CD14-positive monocyte (primary cell): Measurements from ENCODE around the gene BLVRB. TPM values are rescaled to one million over a fixed set of nuclear protein-coding genes. Genes with fewer than 3 reads are reported as not detected.

Experiments used
- DNase-seq, 3 donors: peaks; one replicate each; pipeline ENCODE4 v3.0.0-alpha.2; 2011 to 2022
- H2AFZ ChIP-seq: 2 replicates; pipeline ENCODE4 v1.6.0; 2012; ENCODE audit warnings: mild to moderate bottlenecking, low read depth, low read length, inconsistent platforms; ENCODE audit not compliant: insufficient read depth, poor library complexity, severe bottlenecking
- H3K27ac ChIP-seq, 2 donors: 1 replicate in 1 of 2; 2 replicates in 1 of 2; pipeline ENCODE4 v1.5.1; 2012 to 2013; ENCODE audit warnings: low read length in 2 of 2, control low read depth in 1 of 2, inconsistent platforms in 1 of 2, low read depth in 1 of 2, mild to moderate bottlenecking in 1 of 2
- H3K27me3 ChIP-seq, 2 donors: one replicate each; pipeline versions ENCODE4 v1.6.0 to v1.6.1; 2011 to 2013; ENCODE audit warnings: low read length in 2 of 2; ENCODE audit not compliant: control insufficient read depth in 2 of 2, insufficient read depth in 2 of 2
- H3K36me3 ChIP-seq, 2 donors: replicated peaks in 1 of 2; 1 replicate in 1 of 2; 2 replicates in 1 of 2; pipeline versions ENCODE4 v1.5.1 to v1.6.1; 2012 to 2013; ENCODE audit warnings: low read length in 2 of 2, control low read depth in 1 of 2, inconsistent platforms in 1 of 2, mild to moderate bottlenecking in 1 of 2; ENCODE audit not compliant: insufficient read depth in 2 of 2, control insufficient read depth in 1 of 2
- H3K4me1 ChIP-seq, 2 donors: 1 replicate in 1 of 2; 2 replicates in 1 of 2; pipeline versions ENCODE4 v1.5.1 to v1.6.1; 2012 to 2013; ENCODE audit warnings: low read length in 2 of 2, control low read depth in 1 of 2, inconsistent platforms in 1 of 2, mild to moderate bottlenecking in 1 of 2, moderate library complexity in 1 of 2; ENCODE audit not compliant: insufficient read depth in 2 of 2, control insufficient read depth in 1 of 2
- H3K4me2 ChIP-seq: replicated peaks from 2 replicates; pipeline ENCODE3; 2012; ENCODE audit warnings: low read length, moderate library complexity, mild to moderate bottlenecking; ENCODE audit not compliant: poor library complexity, severe bottlenecking; ENCODE audit errors: extremely low read depth
- H3K4me3 ChIP-seq, 3 experiments: fragments of 200-600 bp in 1 of 3; sonication (generic) in 1 of 3; replicated peaks in 1 of 3; 1 replicate in 2 of 3; 2 replicates in 1 of 3; pipeline ENCODE4 v1.5.1; 2011 to 2013; ENCODE audit warnings: low read length in 3 of 3, mild to moderate bottlenecking in 3 of 3, control low read depth in 2 of 3, low read depth in 2 of 3, inconsistent platforms in 1 of 3, moderate library complexity in 1 of 3
- H3K79me2 ChIP-seq: 2 replicates; pipeline ENCODE4 v1.6.0; 2012; ENCODE audit warnings: mild to moderate bottlenecking, control low read depth, inconsistent platforms, low read length, moderate library complexity; ENCODE audit not compliant: insufficient read depth
- H3K9ac ChIP-seq: 2 replicates; pipeline ENCODE4 v1.6.0; 2017; ENCODE audit warnings: low read length, mild to moderate bottlenecking; ENCODE audit not compliant: insufficient read depth, poor library complexity, severe bottlenecking
- H3K9me3 ChIP-seq, 2 donors: replicated peaks in 1 of 2; 1 replicate in 1 of 2; 2 replicates in 1 of 2; pipeline versions ENCODE4 v1.5.1 to v1.6.1; 2012 to 2013; ENCODE audit warnings: low read length in 2 of 2, control low read depth in 1 of 2; ENCODE audit not compliant: control insufficient read depth in 1 of 2, insufficient read depth in 1 of 2
- H4K20me1 ChIP-seq: 2 replicates; pipeline ENCODE4 v1.6.0; 2012; ENCODE audit warnings: mild to moderate bottlenecking, low read length, control low read depth, moderate library complexity; ENCODE audit not compliant: insufficient read depth
- H3K27ac Mint-ChIP-seq, 7 donors: one replicate each; pipeline ENCODE4 v1.8.0; 2020; ENCODE audit warnings: mild to moderate bottlenecking in 7 of 7, mixed read lengths in 7 of 7, moderate library complexity in 6 of 7, inconsistent platforms in 2 of 7
- H3K27me3 Mint-ChIP-seq, 3 donors: one replicate each; pipeline ENCODE4 v1.8.0; 2021 to 2022; ENCODE audit warnings: low read depth in 3 of 3, mild to moderate bottlenecking in 3 of 3, mixed read lengths in 3 of 3, moderate library complexity in 3 of 3, inconsistent platforms in 1 of 3
- H3K36me3 Mint-ChIP-seq, 2 donors: one replicate each; pipeline ENCODE4 v1.8.0; 2020; ENCODE audit warnings: mixed read lengths in 2 of 2, inconsistent platforms in 1 of 2, mild to moderate bottlenecking in 1 of 2
- H3K4me1 Mint-ChIP-seq: one replicate; pipeline ENCODE4 v1.8.0; 2020; ENCODE audit warnings: mild to moderate bottlenecking, mixed read lengths
- H3K4me3 Mint-ChIP-seq, 2 donors: one replicate each; pipeline ENCODE4 v1.8.0; 2020; ENCODE audit warnings: mild to moderate bottlenecking in 2 of 2, mixed read lengths in 2 of 2, moderate library complexity in 1 of 2
- H3K9me3 Mint-ChIP-seq, 7 donors: one replicate each; pipeline ENCODE4 v1.8.0; 2020 to 2022; ENCODE audit warnings: mixed read lengths in 7 of 7, mild to moderate bottlenecking in 6 of 7, moderate library complexity in 6 of 7, inconsistent platforms in 2 of 7
- CTCF ChIP-seq: fragments of 200-600 bp; IDR thresholded peaks from one replicate; pipeline ENCODE4 v1.8.0; 2022; ENCODE audit warnings: antibody characterized with exemption, mild to moderate bottlenecking
- WGBS: methylation state at CpG from one replicate; pipeline ENCODE4 v1.1.5; 2013; ENCODE audit warnings: missing lambda C conversion rate; ENCODE audit not compliant: insufficient coverage; 5-methylcytosine and 5-hydroxymethylcytosine counted together
- intact Hi-C, 2 donors: fragments of 100-400 bp; cut with micrococcal nuclease; formaldehyde crosslinking; loops; one replicate each; pipeline versions ENCODE4 v1.15.0 to v1.15.1; 2023
- polyA plus RNA-seq, 3 donors: library from polyadenylated mRNA; depleted of rRNA in 1 of 3; unstranded in 2 of 3; stranded (reverse) in 1 of 3; fragments of 300-500 nt in 2 of 3; fragments of >200 nt in 1 of 3; fragmentation: Illumina TruSeq in 2 of 3; gene quantifications; 1 replicate in 2 of 3; 2 replicates in 1 of 3; pipeline ENCODE4 v1.2.3, GENCODE V29; 2012 to 2021

The BLVRB gene
- polyA plus RNA-seq, 3 donors, result 299 to 625 (median 601) TPM

DNA sequence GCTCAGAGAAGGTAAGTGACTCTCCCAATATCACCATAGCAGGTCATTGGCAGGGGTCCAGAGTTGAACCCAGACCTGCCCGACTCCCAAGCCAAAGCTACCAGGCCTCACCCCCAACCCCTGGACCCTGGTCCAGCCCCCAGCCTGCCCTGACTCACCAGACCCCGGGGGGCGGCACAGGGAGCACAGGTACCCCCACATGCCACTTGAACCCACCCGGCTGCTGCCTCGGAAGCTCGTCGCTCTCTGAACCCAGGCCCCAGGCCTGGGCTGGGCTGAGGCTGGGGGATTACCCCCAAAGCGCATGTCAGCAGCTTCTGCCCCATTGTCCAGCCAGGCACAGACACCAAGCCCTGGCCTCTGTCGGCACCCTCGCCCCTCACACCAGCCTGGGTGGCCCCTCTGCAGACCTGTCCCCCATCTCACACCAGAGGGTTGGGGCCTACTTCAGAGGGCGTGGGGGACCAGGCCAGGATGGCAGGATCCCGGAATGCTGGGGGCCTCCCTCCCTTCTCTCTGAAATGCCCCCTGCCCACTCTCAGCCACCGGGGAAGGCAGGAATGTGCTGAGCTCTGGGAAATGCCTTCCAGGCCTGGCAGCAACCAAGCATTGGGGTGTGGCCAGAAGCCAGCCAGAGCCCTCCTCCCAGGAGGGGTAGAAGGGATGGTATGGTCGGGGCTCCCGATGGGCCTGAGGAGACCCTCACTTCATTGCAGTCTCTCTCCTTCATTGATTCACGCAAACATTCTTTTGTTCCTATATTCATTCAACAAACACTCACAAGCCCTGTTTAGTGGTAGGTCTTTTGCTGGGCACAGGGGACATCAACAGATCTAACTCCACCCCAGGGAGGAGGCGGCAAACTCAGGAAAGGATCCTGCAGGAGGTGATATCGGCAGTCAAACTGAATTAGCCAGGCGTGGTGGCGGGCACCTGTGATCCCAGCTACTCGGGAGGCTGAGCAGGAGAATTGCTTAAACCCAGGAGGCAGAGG, 50.7 kb downstream of the BLVRB start:
- WGBS, result 94% methylated on average over 13 of the region's 21 CpGs
- no peak overlapping the region for H3K9ac ChIP-seq
- H3K27ac Mint-ChIP-seq, result peak overlapping the region in 2 of 7 donors; percentile 43 to 58
- H3K27ac ChIP-seq, result no peak overlapping the region
- no peaks in the 10 kb centered on the region for H4K20me1 ChIP-seq
- H3K27me3 Mint-ChIP-seq, result peaks cover 4 to 10% (median 10%) of the 10 kb centered on the region in 3 donors
- H3K4me3 Mint-ChIP-seq, result no peak overlapping the region
- H3K36me3 ChIP-seq, result no peaks in the 10 kb centered on the region
- peaks cover 47% of the 10 kb centered on the region for H3K4me1 Mint-ChIP-seq
- peaks cover 31 to 35% of the 10 kb centered on the region in 2 donors for H3K4me1 ChIP-seq
- no peak overlapping the region for H3K4me2 ChIP-seq
- H3K9me3 Mint-ChIP-seq, result peaks cover 0 to 3% (median 0%) of the 10 kb centered on the region in 7 donors
- H3K9me3 ChIP-seq, result no peaks in the 10 kb centered on the region
- intact Hi-C loops, result no loop called here
- H3K36me3 Mint-ChIP-seq, result no peaks in the 10 kb centered on the region
- no peak overlapping the region for H2AFZ ChIP-seq
- H3K27me3 ChIP-seq, result no peaks in the 10 kb centered on the region
- no peak for TF ChIP-seq CTCF
- H3K4me3 ChIP-seq, result no peak overlapping the region
- no peaks in the 10 kb centered on the region for H3K79me2 ChIP-seq
- no peak for DNase-seq

GRCh38 chr19:40413291-40413845, 52.2 kb downstream of the BLVRB start, which contains the start of gene PRX:
PRX (minus strand) TSS chr19:40413378; CDS start chr19:40407932, 5,446 bp downstream.
- H3K27ac ChIP-seq, result no peak within 1 kb of the TSS
- H3K27me3 ChIP-seq, result no peaks in the 10 kb centered on the region
- Mint-ChIP-seq H3K4me3 (peak within 1 kb of the TSS in 1 of 2 donors; percentile 33), H3K27ac (peak within 1 kb of the TSS in 2 of 7 donors; percentile 62 to 64), H3K4me1 (peaks cover 44% of the 10 kb centered on the region), H3K27me3 (peaks cover 4 to 10% (median 10%) of the 10 kb centered on the region in 3 donors), H3K36me3 (no peaks in the 10 kb centered on the region), H3K9me3 (peaks cover 0 to 3% (median 0%) of the 10 kb centered on the region in 7 donors)
- peaks cover 32 to 37% of the 10 kb centered on the region in 2 donors for H3K4me1 ChIP-seq
- no peak for DNase-seq
- H3K79me2 ChIP-seq, result no peaks in the 10 kb centered on the region
- H3K9ac ChIP-seq, result no peak within 1 kb of the TSS
- no peak for TF ChIP-seq CTCF
- no peak within 1 kb of the TSS for H2AFZ ChIP-seq
- intact Hi-C loops, result no loop called here
- no peak within 1 kb of the TSS for H3K4me2 ChIP-seq
- no peak within 1 kb of the TSS for H3K4me3 ChIP-seq
- 34% methylated on average over 7 of the region's 18 CpGs for WGBS
- no peaks in the 10 kb centered on the region for H3K9me3 ChIP-seq
- no peaks in the 10 kb centered on the region for H4K20me1 ChIP-seq
- H3K36me3 ChIP-seq, result no peaks in the 10 kb centered on the region
